NT2/D1 (cell line): Measurements from ENCODE around the gene CENPH.
"Not testable (repeated sequence)": the region's sequence is repeated elsewhere in the genome, so short reads cannot be mapped to it uniquely, and the experiment has no call there.

ENCODE experiments used
- DNase-seq: peaks from one replicate; pipeline ENCODE4 v3.0.0-alpha.2; 2011; ENCODE audit warnings: low read depth, low spot score
- H3K27me3 ChIP-seq: 2 replicates; pipeline ENCODE4 v1.6.0; 2011; ENCODE audit warnings: mild to moderate bottlenecking; ENCODE audit not compliant: insufficient read length, insufficient read depth
- H3K36me3 ChIP-seq: 2 replicates; pipeline ENCODE4 v1.6.1; 2011; ENCODE audit warnings: mild to moderate bottlenecking, low read length, mixed read lengths; ENCODE audit not compliant: insufficient read depth, insufficient read length
- H3K4me1 ChIP-seq: 2 replicates; pipeline ENCODE4 v1.5.1; 2011; ENCODE audit not compliant: insufficient read depth, insufficient read length
- H3K4me3 ChIP-seq: 2 replicates; pipeline ENCODE4 v1.5.1; 2011; ENCODE audit warnings: low read depth; ENCODE audit not compliant: insufficient read length
- H3K9ac ChIP-seq: 2 replicates; pipeline ENCODE4 v1.6.0; 2011; ENCODE audit warnings: low read depth; ENCODE audit not compliant: insufficient read length
- H3K9me3 ChIP-seq: 2 replicates; pipeline ENCODE4 v1.5.1; 2011; ENCODE audit warnings: mild to moderate bottlenecking, low read length; ENCODE audit not compliant: insufficient read depth
- SUZ12 ChIP-seq: IDR thresholded peaks from 2 replicates; pipeline ENCODE4 v1.6.1; 2011; ENCODE audit not compliant: insufficient read length, insufficient read depth; ENCODE audit errors: extremely low read depth
- YY1 ChIP-seq: IDR thresholded peaks from 2 replicates; pipeline ENCODE4 v1.6.1; 2011; ENCODE audit not compliant: insufficient read length, insufficient read depth
- ZNF274 ChIP-seq: IDR thresholded peaks from 2 replicates; pipeline ENCODE4 v1.6.1; 2011; ENCODE audit warnings: mild to moderate bottlenecking, low read depth, low read length

CENPH gene

DNA sequence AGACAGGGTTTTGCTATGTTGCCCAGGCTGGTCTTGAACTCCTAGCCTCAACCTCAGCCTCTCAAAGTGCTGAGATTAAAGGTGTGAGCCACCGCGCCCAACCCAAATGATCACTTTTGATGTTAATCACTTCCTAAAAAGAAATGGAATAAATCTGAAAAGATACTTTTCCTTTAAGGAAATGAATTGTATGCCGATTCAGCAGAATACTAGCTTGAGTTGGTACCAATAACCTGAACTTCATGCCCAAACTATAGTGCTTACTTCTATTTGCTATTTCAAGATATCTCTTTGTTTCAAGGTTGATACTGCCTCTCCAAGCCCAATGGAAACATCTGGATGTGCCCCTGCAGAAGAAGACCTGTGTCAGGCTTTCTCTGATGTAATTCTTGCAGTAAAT lies 18.4 kb upstream of the CENPH start:
- no peaks in the 10 kb centered on the region for H3K4me1 ChIP-seq
- TF ChIP-seq YY1 (no peak), ZNF274 (no peak), SUZ12 (no peak)
- H3K36me3 ChIP-seq: peaks cover 75% of the 10 kb centered on the region

GRCh38 chr5:69181659-69182293 lies 7.6 kb upstream of the CENPH start:
- H3K27me3 ChIP-seq: not testable (repeated sequence)

More for the DNA sequence above, 18.4 kb upstream of the CENPH start:
- DNase-seq: no peak
- no peaks in the 10 kb centered on the region for H3K9me3 ChIP-seq
- no peak overlapping the region for H3K4me3 ChIP-seq
- H3K27me3 ChIP-seq: no peaks in the 10 kb centered on the region
- H3K9ac ChIP-seq: no peak overlapping the region

GRCh38 chr5:69184621-69185020 lies 4.8 kb upstream of the CENPH start:
- H3K4me1 ChIP-seq: no peaks in the 10 kb centered on the region
- H3K9ac ChIP-seq: no peak overlapping the region
- H3K9me3 ChIP-seq: 0 out of 2 replicates have a peak, but pooled peaks cover 3% of the 10 kb centered on the region
- no peaks in the 10 kb centered on the region for H3K36me3 ChIP-seq
- TF ChIP-seq ZNF274 (no peak), SUZ12 (no peak), YY1 (no peak)
- no peak overlapping the region for H3K4me3 ChIP-seq
- H3K27me3 ChIP-seq: no peaks in the 10 kb centered on the region
- DNase-seq: no peak

More at GRCh38 chr5:69181659-69182293, 7.6 kb upstream of the CENPH start:
- peaks cover 18% of the 10 kb centered on the region for H3K36me3 ChIP-seq
- H3K4me3 ChIP-seq, H3K4me1 ChIP-seq, H3K9me3 ChIP-seq, H3K9ac ChIP-seq, DNase-seq: not testable (repeated sequence)

DNA sequence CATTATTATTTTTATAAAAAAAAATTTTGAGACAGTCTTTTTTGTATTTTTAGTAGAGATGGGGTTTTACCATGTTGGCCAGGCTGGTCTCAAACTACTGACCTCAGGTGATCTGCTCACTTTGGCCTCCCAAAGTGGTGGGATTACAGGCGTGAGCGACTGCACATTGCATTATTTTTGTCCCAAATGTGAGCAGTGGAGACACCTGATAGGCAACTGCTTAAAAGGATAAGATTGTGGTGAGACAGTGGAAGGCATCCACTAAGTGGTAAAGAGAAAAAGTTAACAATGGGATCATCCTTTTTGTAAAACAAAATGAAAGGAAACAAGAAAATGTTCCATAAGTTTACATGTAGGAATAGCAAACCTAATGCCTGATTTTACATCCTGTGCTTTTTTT lies 2.0 kb upstream of the CENPH start:
- H3K4me3 ChIP-seq: no peak overlapping the region
- no peak for DNase-seq
- TF ChIP-seq ZNF274 (no peak), YY1 (no peak), SUZ12 (no peak)
- H3K9ac ChIP-seq: no peak overlapping the region
- H3K36me3 ChIP-seq: peaks cover 9% of the 10 kb centered on the region
- no peaks in the 10 kb centered on the region for H3K9me3 ChIP-seq
- H3K4me1 ChIP-seq: no peaks in the 10 kb centered on the region
- H3K27me3 ChIP-seq: no peaks in the 10 kb centered on the region

DNA sequence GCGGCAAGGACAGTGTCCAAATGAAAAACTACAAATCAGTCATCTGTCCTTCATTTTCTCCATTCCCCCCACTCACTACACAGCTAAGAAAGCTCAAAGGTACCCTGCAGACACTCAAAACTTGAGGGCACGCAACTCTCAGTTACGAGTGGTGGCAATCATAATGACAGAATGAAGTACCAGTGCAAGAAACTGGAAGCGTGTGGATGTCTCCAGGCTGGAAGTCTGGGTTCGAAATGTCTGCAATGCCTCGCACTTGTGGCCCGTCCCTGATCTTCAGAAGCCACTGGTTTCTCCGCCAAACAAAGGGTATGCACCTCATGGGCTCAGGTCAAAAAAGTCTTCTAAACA lies 597 bp upstream of the CENPH start:
- Histone ChIP-seq H3K9me3 (no peaks in the 10 kb centered on the region), H3K4me3 (peak overlapping the region; percentile 93), H3K4me1 (no peaks in the 10 kb centered on the region), H3K9ac (peak overlapping the region; percentile 93), H3K36me3 (peaks cover 15% of the 10 kb centered on the region), H3K27me3 (no peaks in the 10 kb centered on the region)
- DNase-seq: no peak
- TF ChIP-seq YY1 (no peak), ZNF274 (no peak), SUZ12 (no peak)

GRCh38 chr5:69202497-69202896 lies 13.1 kb downstream of the CENPH start:
- no peak overlapping the region for H3K4me3 ChIP-seq
- H3K4me1 ChIP-seq: no peaks in the 10 kb centered on the region
- no peak overlapping the region for H3K9ac ChIP-seq
- no peaks in the 10 kb centered on the region for H3K9me3 ChIP-seq
- TF ChIP-seq YY1: no peak
- TF ChIP-seq ZNF274: no peak
- no peak for TF ChIP-seq SUZ12
- no peak for DNase-seq
- H3K27me3 ChIP-seq: no peaks in the 10 kb centered on the region
- H3K36me3 ChIP-seq: peaks cover 41% of the 10 kb centered on the region

DNA sequence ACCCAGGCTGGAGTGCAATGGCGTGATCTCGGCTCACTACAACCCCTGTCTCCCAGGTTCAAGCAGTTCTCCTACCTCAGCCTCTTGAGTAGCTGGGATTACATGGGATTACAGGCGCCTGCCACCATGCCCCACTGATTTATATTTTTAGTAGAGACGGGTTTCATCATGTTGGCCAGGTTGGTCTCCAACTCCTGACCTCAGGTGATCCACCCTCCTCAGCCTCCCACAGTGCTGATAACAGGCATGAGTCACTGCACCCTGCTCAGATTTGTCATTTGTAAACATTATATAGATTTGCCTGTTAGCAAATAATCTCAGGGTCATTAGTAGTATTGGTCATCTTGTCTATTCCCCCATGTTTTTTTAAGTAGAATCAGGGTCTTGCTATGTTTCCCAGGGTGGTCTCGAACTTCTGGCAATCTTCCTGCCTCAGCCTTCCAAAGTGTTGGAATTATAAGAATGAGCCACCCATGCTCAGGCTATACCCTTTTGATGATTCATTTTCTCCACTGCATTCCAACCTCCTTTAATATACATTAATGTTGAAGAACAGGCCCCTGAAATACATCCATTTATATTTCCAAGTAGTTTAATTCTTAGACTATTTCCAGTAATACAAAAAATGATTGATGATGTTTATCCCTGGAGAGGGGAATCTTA lies 17.3 kb downstream of the CENPH start:
- DNase-seq: no peak
- peaks cover 39% of the 10 kb centered on the region for H3K36me3 ChIP-seq
- TF ChIP-seq ZNF274: no peak
- TF ChIP-seq SUZ12: no peak
- no peak for TF ChIP-seq YY1

GRCh38 chr5:69209602-69210001 lies 20.2 kb downstream of the CENPH start:
- DNase-seq: no peak
- Histone ChIP-seq H3K27me3 (no peaks in the 10 kb centered on the region), H3K9me3 (no peaks in the 10 kb centered on the region), H3K36me3 (peaks cover 36% of the 10 kb centered on the region), H3K4me1 (no peaks in the 10 kb centered on the region), H3K4me3 (no peak overlapping the region), H3K9ac (no peak overlapping the region)
- TF ChIP-seq SUZ12 (no peak), YY1 (no peak), ZNF274 (no peak)

More for the DNA sequence above, 17.3 kb downstream of the CENPH start:
- no peaks in the 10 kb centered on the region for H3K4me1 ChIP-seq
- no peak overlapping the region for H3K4me3 ChIP-seq
- no peak overlapping the region for H3K9ac ChIP-seq
- no peaks in the 10 kb centered on the region for H3K27me3 ChIP-seq
- no peaks in the 10 kb centered on the region for H3K9me3 ChIP-seq
